Measurements from ENCODE around the gene RC3H2. TPM values are rescaled to one million over a fixed set of nuclear protein-coding genes. Genes with fewer than 3 reads are reported as not detected.

RC3H2 gene
- total and polyA plus RNA-seq, 2 donors (not counting 1 experiment from before 2014, with no cell fraction given), result 35.7 to 43.1 TPM

GRCh38 chr9:122819326-122819725 lies 85.8 kb downstream of the RC3H2 start:
- no peak overlapping the region for H3K9ac ChIP-seq (ENCODE audit: insufficient read depth, low read length)
- TF ChIP-seq EZH2 (IDR thresholded peaks at IDR 0.05; ENCODE audit: low read length, missing control alignments) (no peak), CTCF (conservative IDR thresholded peaks at IDR 0.05 in 1 of 2, IDR thresholded peaks at IDR 0.05 in 1 of 2; ENCODE audit: low read depth in 1 of 2, low read length in 2 of 2) (no peak)
- H3K4me2 ChIP-seq (ENCODE audit: extremely low read depth, insufficient read depth, low read length), result no peak overlapping the region
- H3K36me3 ChIP-seq (ENCODE audit: control insufficient read depth, insufficient read depth, low read length), result peaks cover 6% of the 10 kb centered on the region
- H3K27me3 ChIP-seq (ENCODE audit: control insufficient read depth, insufficient read depth, low read length), result no peaks in the 10 kb centered on the region
- no peaks in the 10 kb centered on the region for H3K9me3 ChIP-seq (ENCODE audit: control insufficient read depth, insufficient read depth, low read depth, low read length)
- H2AFZ ChIP-seq (ENCODE audit: low read length), result no peak overlapping the region
- H3K27ac ChIP-seq (ENCODE audit: insufficient read depth, low read length), result peak overlapping the region; percentile 4
- H3K4me1 ChIP-seq (ENCODE audit: control insufficient read depth, extremely low read depth, insufficient read depth, low read length), result no peaks in the 10 kb centered on the region
- peak; percentile 51 to 69 for DNase-seq (ENCODE audit: low read depth in 2 of 2)
- no peaks in the 10 kb centered on the region for H4K20me1 ChIP-seq (ENCODE audit: control insufficient read depth, extremely low read depth, insufficient read depth, low read length)
- H3K4me3 ChIP-seq (replicated peaks in 1 of 4; ENCODE audit: control extremely low read depth in 1 of 4, insufficient read depth in 1 of 4, low read depth in 3 of 4, low read length in 4 of 4), result no peak overlapping the region
- H3K79me2 ChIP-seq (ENCODE audit: control insufficient read depth, insufficient read depth, low read length), result peaks cover 4% of the 10 kb centered on the region

DNA sequence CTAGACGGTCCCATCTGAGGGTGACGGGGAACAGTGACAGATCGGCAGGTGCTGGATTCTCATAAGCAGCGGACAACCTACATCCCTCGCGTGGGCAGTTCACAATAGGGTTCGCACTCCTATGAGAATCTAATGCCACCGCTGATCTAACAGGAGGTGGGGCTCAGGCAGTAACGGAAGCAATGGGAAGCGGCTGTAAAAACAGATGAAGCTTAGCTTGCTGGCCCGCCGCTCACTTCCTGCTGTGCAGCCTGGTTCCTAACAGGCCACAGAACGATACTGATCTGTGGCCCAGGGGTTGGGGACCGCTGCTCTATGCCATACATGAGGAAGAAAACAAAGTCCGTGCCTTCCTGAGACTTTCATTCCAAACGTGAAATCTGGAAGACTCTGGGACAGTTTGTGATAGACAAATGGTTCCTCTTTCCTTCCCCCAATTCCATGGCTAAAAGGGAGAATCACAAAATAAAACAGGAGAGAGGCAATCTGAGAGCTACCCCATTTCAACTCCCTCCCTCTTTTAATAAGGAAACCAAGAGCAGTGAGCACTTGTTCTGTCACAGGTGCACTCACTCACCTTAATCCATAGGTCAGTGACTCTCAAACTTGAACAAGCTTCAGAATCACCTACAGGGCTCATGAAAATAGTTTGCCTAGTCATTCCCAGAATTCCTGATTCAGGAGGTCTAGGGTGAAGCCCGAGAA lies 88.8 kb downstream of the RC3H2 start:
- no peak for DNase-seq (ENCODE audit: low read depth in 2 of 2)
- TF ChIP-seq EZH2 (IDR thresholded peaks at IDR 0.05; ENCODE audit: low read length, missing control alignments), result no peak
- TF ChIP-seq CTCF (conservative IDR thresholded peaks at IDR 0.05 in 1 of 2, IDR thresholded peaks at IDR 0.05 in 1 of 2; ENCODE audit: low read depth in 1 of 2, low read length in 2 of 2), result no peak
- Histone ChIP-seq H3K27me3 (ENCODE audit: control insufficient read depth, insufficient read depth, low read length) (no peaks in the 10 kb centered on the region), H3K9ac (ENCODE audit: insufficient read depth, low read length) (no peak overlapping the region), H4K20me1 (ENCODE audit: control insufficient read depth, extremely low read depth, insufficient read depth, low read length) (no peaks in the 10 kb centered on the region), H3K4me3 (replicated peaks in 1 of 4; ENCODE audit: control extremely low read depth in 1 of 4, insufficient read depth in 1 of 4, low read depth in 3 of 4, low read length in 4 of 4) (no peak overlapping the region), H3K79me2 (ENCODE audit: control insufficient read depth, insufficient read depth, low read length) (no peaks in the 10 kb centered on the region), H3K4me2 (ENCODE audit: extremely low read depth, insufficient read depth, low read length) (no peak overlapping the region), H3K27ac (ENCODE audit: insufficient read depth, low read length) (no peak overlapping the region), H2AFZ (ENCODE audit: low read length) (no peak overlapping the region), H3K36me3 (ENCODE audit: control insufficient read depth, insufficient read depth, low read length) (peaks cover 3% of the 10 kb centered on the region), H3K4me1 (ENCODE audit: control insufficient read depth, extremely low read depth, insufficient read depth, low read length) (no peaks in the 10 kb centered on the region), H3K9me3 (ENCODE audit: control insufficient read depth, insufficient read depth, low read depth, low read length) (no peaks in the 10 kb centered on the region)

DNA sequence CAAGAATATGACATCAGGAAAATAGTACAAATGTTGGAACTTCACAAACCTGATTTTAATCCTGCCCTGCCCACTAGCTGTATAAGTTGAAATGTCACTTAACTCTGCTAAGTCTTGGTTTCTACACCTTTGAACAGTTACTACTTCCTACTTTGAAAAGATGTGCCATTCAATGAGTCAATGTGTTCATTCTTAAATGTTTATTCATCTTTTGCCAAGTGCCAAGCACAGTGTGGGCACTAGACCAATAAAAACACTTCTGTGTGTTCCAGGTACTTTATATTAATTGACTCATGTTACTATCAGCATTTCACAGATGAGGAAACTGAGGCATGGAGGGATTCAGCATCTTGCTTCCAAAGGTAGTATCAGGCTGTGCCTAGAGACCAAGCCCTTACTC lies 89.6 kb downstream of the RC3H2 start:
- no peaks in the 10 kb centered on the region for H4K20me1 ChIP-seq (ENCODE audit: control insufficient read depth, extremely low read depth, insufficient read depth, low read length)
- H3K9me3 ChIP-seq (ENCODE audit: control insufficient read depth, insufficient read depth, low read depth, low read length), result no peaks in the 10 kb centered on the region
- no peak overlapping the region for H3K4me3 ChIP-seq (replicated peaks in 1 of 4; ENCODE audit: control extremely low read depth in 1 of 4, insufficient read depth in 1 of 4, low read depth in 3 of 4, low read length in 4 of 4)
- no peak overlapping the region for H3K4me2 ChIP-seq (ENCODE audit: extremely low read depth, insufficient read depth, low read length)
- H3K36me3 ChIP-seq (ENCODE audit: control insufficient read depth, insufficient read depth, low read length), result peaks cover 3% of the 10 kb centered on the region
- H3K79me2 ChIP-seq (ENCODE audit: control insufficient read depth, insufficient read depth, low read length), result no peaks in the 10 kb centered on the region
- no peak overlapping the region for H3K9ac ChIP-seq (ENCODE audit: insufficient read depth, low read length)
- H3K4me1 ChIP-seq (ENCODE audit: control insufficient read depth, extremely low read depth, insufficient read depth, low read length), result no peaks in the 10 kb centered on the region
- no peak overlapping the region for H2AFZ ChIP-seq (ENCODE audit: low read length)
- H3K27me3 ChIP-seq (ENCODE audit: control insufficient read depth, insufficient read depth, low read length), result no peaks in the 10 kb centered on the region
- TF ChIP-seq CTCF (conservative IDR thresholded peaks at IDR 0.05 in 1 of 2, IDR thresholded peaks at IDR 0.05 in 1 of 2; ENCODE audit: low read depth in 1 of 2, low read length in 2 of 2) (no peak), EZH2 (IDR thresholded peaks at IDR 0.05; ENCODE audit: low read length, missing control alignments) (no peak)
- no peak overlapping the region for H3K27ac ChIP-seq (ENCODE audit: insufficient read depth, low read length)
- no peak for DNase-seq (ENCODE audit: low read depth in 2 of 2)
